ENCODE data around the gene ACBD4. TPM values are rescaled to one million over a fixed set of nuclear protein-coding genes. Genes with fewer than 3 reads are reported as not detected.

Gene ACBD4
- total and polyA plus RNA-seq, 2 of the 13 experiments (the other 11 are each of a cell fraction or from before 2014, with no cell fraction given) = 16.1 to 26.9 TPM

GRCh38 chr17:45172541-45173286 lies 37.2 kb downstream of the ACBD4 start (continued):
- TF ChIP-seq ZNF574 (CRISPR knock-in tag; IDR thresholded peaks at IDR 0.05) = peak; percentile 77
- no peak; the same call in 1 of the 2 replicates for TF ChIP-seq MIER2 (CRISPR knock-in tag; IDR thresholded peaks at IDR 0.05)
- TF ChIP-seq NCOR1 (IDR thresholded peaks at IDR 0.05; ENCODE audit: borderline replicate concordance, low read length) = peak; percentile 36; the same call in 1 of the 2 replicates
- TF ChIP-seq SNAPC5 (CRISPR knock-in tag; IDR thresholded peaks at IDR 0.05; ENCODE audit: borderline replicate concordance) = no peak
- TF ChIP-seq ZBTB3 (CRISPR knock-in tag; IDR thresholded peaks at IDR 0.05; ENCODE audit: borderline replicate concordance, low read depth) = 0 out of 2 replicates have a peak, but pooled peaks have one; percentile 87
- TF ChIP-seq ARHGAP35 (CRISPR knock-in tag; IDR thresholded peaks at IDR 0.05; ENCODE audit: borderline replicate concordance) = peak; percentile 60; the same call in 1 of the 2 replicates
- 0 out of 2 replicates have a peak, but pooled peaks have one; percentile 38 for TF ChIP-seq ZZZ3 (CRISPR knock-in tag; IDR thresholded peaks at IDR 0.05; ENCODE audit: borderline replicate concordance)
- TF ChIP-seq ZNF598 (CRISPR knock-in tag; IDR thresholded peaks at IDR 0.05; ENCODE audit: borderline replicate concordance) = no peak
- TF ChIP-seq PAX8 (CRISPR knock-in tag; IDR thresholded peaks at IDR 0.05; ENCODE audit: borderline replicate concordance) = 0 out of 2 replicates have a peak, but pooled peaks have one; percentile 46
- no peak for TF ChIP-seq CEBPB (IDR thresholded peaks at IDR 0.05; ENCODE audit: borderline replicate concordance, low read depth, low read length)
- no peak for TF ChIP-seq REXO4 (CRISPR knock-in tag; IDR thresholded peaks at IDR 0.05; ENCODE audit: borderline replicate concordance)
- TF ChIP-seq TCF12 (IDR thresholded peaks at IDR 0.05) = no peak
- no peak for TF ChIP-seq TCF12 (CRISPR knock-in tag; IDR thresholded peaks at IDR 0.05)
- TF ChIP-seq, protein P1, sequence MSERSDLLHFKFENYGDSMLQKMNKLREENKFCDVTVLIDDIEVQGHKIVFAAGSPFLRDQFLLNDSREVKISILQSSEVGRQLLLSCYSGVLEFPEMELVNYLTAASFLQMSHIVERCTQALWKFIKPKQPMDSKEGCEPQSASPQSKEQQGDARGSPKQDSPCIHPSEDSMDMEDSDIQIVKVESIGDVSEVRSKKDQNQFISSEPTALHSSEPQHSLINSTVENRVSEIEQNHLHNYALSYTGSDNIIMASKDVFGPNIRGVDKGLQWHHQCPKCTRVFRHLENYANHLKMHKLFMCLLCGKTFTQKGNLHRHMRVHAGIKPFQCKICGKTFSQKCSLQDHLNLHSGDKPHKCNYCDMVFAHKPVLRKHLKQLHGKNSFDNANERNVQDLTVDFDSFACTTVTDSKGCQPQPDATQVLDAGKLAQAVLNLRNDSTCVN (CRISPR knock-in tag; IDR thresholded peaks at IDR 0.05; ENCODE audit: borderline replicate concordance) = peak; percentile 67; the same call in 1 of the 2 replicates
- TF ChIP-seq, protein P2, sequence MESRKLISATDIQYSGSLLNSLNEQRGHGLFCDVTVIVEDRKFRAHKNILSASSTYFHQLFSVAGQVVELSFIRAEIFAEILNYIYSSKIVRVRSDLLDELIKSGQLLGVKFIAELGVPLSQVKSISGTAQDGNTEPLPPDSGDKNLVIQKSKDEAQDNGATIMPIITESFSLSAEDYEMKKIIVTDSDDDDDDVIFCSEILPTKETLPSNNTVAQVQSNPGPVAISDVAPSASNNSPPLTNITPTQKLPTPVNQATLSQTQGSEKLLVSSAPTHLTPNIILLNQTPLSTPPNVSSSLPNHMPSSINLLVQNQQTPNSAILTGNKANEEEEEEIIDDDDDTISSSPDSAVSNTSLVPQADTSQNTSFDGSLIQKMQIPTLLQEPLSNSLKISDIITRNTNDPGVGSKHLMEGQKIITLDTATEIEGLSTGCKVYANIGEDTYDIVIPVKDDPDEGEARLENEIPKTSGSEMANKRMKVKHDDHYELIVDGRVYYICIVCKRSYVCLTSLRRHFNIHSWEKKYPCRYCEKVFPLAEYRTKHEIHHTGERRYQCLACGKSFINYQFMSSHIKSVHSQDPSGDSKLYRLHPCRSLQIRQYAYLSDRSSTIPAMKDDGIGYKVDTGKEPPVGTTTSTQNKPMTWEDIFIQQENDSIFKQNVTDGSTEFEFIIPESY (CRISPR knock-in tag; IDR thresholded peaks at IDR 0.05) = no peak
- TF ChIP-seq BCLAF1 (IDR thresholded peaks at IDR 0.05) = no peak
- peak; percentile 42; the same call in 1 of the 2 replicates for TF ChIP-seq YEATS4 (CRISPR knock-in tag; IDR thresholded peaks at IDR 0.05; ENCODE audit: borderline replicate concordance)
- no peak for TF ChIP-seq ZNF234 (CRISPR knock-in tag; conservative IDR thresholded peaks at IDR 0.05)
- TF ChIP-seq PRPF4 (IDR thresholded peaks at IDR 0.05; ENCODE audit: low read depth, low read length, poor library complexity, severe bottlenecking) = peak; percentile 98
